Right kidney (tissue), 1 donor: ENCODE results near the gene USP36.

Source experiments
- DNase-seq: peaks from one replicate; pipeline ENCODE4 v3.0.0-alpha.2; 2016

The USP36 gene

GRCh38 chr17:78817123-78817522, 23.5 kb downstream of the USP36 start:
- DNase-seq, result no peak

GRCh38 chr17:78815696-78816095, 24.9 kb downstream of the USP36 start:
- no peak for DNase-seq

GRCh38 chr17:78812855-78813254, 27.8 kb downstream of the USP36 start:
- no peak for DNase-seq

GRCh38 chr17:78808163-78808562, 32.5 kb downstream of the USP36 start:
- DNase-seq, result no peak

- no peak for DNase-seq
Measured at GRCh38 chr17:78806451-78806850, 34.2 kb downstream of the USP36 start.

- DNase-seq, result no peak
Measured at GRCh38 chr17:78805301-78805700, 35.3 kb downstream of the USP36 start.

- no peak for DNase-seq
Measured at GRCh38 chr17:78804777-78805176, 35.8 kb downstream of the USP36 start.

- no peak for DNase-seq
Measured at GRCh38 chr17:78803186-78803845, 37.3 kb downstream of the USP36 start.

GRCh38 chr17:78802459-78802858, 38.2 kb downstream of the USP36 start:
- no peak for DNase-seq

GRCh38 chr17:78802008-78802407, 38.6 kb downstream of the USP36 start:
- DNase-seq, result no peak

- DNase-seq, result no peak
Measured at GRCh38 chr17:78800132-78800931, 40.3 kb downstream of the USP36 start.

GRCh38 chr17:78798695-78799559, 41.7 kb downstream of the USP36 start:
- DNase-seq, result no peak

GRCh38 chr17:78797691-78798585, 42.7 kb downstream of the USP36 start:
- no peak for DNase-seq

GRCh38 chr17:78797213-78797612, 43.4 kb downstream of the USP36 start:
- DNase-seq, result no peak

- no peak for DNase-seq
Measured at GRCh38 chr17:78796517-78796900, 44.1 kb downstream of the USP36 start.

- no peak for DNase-seq
Measured at GRCh38 chr17:78795861-78796516, 44.6 kb downstream of the USP36 start.

GRCh38 chr17:78794864-78795640, 45.6 kb downstream of the USP36 start:
- DNase-seq, result no peak

- no peak for DNase-seq
Measured at GRCh38 chr17:78794399-78794798, 46.2 kb downstream of the USP36 start.

- no peak for DNase-seq
Measured at GRCh38 chr17:78793968-78794367, 46.6 kb downstream of the USP36 start.

GRCh38 chr17:78793415-78793814, 47.2 kb downstream of the USP36 start:
- no peak for DNase-seq
